GM06990 (cell line): ENCODE data around the gene FER.
"Not testable (repeated sequence)": the region's sequence is repeated elsewhere in the genome, so short reads cannot be mapped to it uniquely, and the experiment has no call there.

Experiments used
- DNase-seq: peaks from one replicate; pipeline ENCODE4 v3.0.0-alpha.2; 2011; ENCODE audit not compliant: insufficient read length; ENCODE audit errors: extremely low read depth
- H3K27me3 ChIP-seq: replicated peaks from 2 replicates; pipeline ENCODE4 v1.6.0; 2011; ENCODE audit warnings: low read length; ENCODE audit not compliant: control insufficient read depth, insufficient read depth
- H3K36me3 ChIP-seq: 2 replicates; pipeline ENCODE4 v1.5.1; 2011; ENCODE audit warnings: low read length; ENCODE audit not compliant: control insufficient read depth, insufficient read depth
- H3K4me3 ChIP-seq: replicated peaks from 2 replicates; pipeline ENCODE4 v1.5.1; 2011; ENCODE audit warnings: low read depth, mild to moderate bottlenecking, control low read depth, low read length
- CTCF ChIP-seq: IDR thresholded peaks from 2 replicates; pipeline ENCODE4 v1.5.1; 2011; ENCODE audit warnings: low read length, control low read depth, mild to moderate bottlenecking, inconsistent platforms; ENCODE audit not compliant: insufficient read depth, poor library complexity, severe bottlenecking

Gene FER

GRCh38 chr5:108989761-108990392 is 242.2 kb downstream of the FER start:
- no peak for DNase-seq
- Histone ChIP-seq H3K36me3 (no peaks in the 10 kb centered on the region), H3K4me3 (no peak overlapping the region), H3K27me3 (no peaks in the 10 kb centered on the region)
- no peak for TF ChIP-seq CTCF

- DNase-seq, H3K36me3 ChIP-seq, H3K27me3 ChIP-seq, H3K4me3 ChIP-seq: not testable (repeated sequence)
Observed at GRCh38 chr5:108992396-108993085, 244.8 kb downstream of the FER start.

GRCh38 chr5:108993440-108993839 is 245.7 kb downstream of the FER start:
- not testable (repeated sequence) for H3K4me3 ChIP-seq, DNase-seq, H3K27me3 ChIP-seq, H3K36me3 ChIP-seq

- no peaks in the 10 kb centered on the region for H3K27me3 ChIP-seq
- TF ChIP-seq CTCF: no peak
- no peak overlapping the region for H3K4me3 ChIP-seq
- H3K36me3 ChIP-seq: peaks cover 1% of the 10 kb centered on the region; the same call in 1 of the 2 replicates
- DNase-seq: no peak
Observed at GRCh38 chr5:108997720-108998119, 250.0 kb downstream of the FER start.

GRCh38 chr5:108998216-108998615 is 250.5 kb downstream of the FER start:
- H3K4me3 ChIP-seq: no peak overlapping the region
- no peaks in the 10 kb centered on the region for H3K27me3 ChIP-seq
- no peak for DNase-seq
- H3K36me3 ChIP-seq: peaks cover 1% of the 10 kb centered on the region; the same call in 1 of the 2 replicates
- no peak for TF ChIP-seq CTCF

GRCh38 chr5:109003928-109004327 is 256.2 kb downstream of the FER start:
- no peak for DNase-seq
- Histone ChIP-seq H3K27me3 (no peaks in the 10 kb centered on the region), H3K4me3 (no peak overlapping the region)

More at GRCh38 chr5:109003928-109004327, 256.2 kb downstream of the FER start:
- no peak for TF ChIP-seq CTCF
- no peaks in the 10 kb centered on the region for H3K36me3 ChIP-seq
